ENCODE data around the gene OXA1L.
"Not testable (repeated sequence)": the region's sequence is repeated elsewhere in the genome, so short reads cannot be mapped to it uniquely, and the experiment has no call there.

DNA sequence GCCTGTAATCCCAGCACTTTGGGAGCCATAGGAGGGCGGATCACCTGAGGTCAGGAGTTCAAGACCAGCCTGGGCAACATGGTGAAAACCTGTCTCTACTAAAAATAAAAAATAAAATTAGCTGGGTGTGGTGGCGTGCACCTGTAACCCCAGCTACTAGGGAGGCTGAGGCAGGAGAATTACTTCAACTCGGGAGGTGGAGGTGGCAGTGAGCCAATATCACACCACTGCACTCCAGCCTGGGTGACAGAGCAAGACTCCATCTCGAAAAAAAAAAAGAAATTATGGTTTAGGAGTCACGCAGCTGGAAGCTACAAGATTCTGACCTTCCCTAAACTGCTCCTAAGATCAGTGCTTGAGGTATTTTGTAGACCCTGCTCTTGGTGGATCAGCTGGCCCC lies 27.1 kb downstream of the OXA1L start:
- TF ChIP-seq, protein P1, sequence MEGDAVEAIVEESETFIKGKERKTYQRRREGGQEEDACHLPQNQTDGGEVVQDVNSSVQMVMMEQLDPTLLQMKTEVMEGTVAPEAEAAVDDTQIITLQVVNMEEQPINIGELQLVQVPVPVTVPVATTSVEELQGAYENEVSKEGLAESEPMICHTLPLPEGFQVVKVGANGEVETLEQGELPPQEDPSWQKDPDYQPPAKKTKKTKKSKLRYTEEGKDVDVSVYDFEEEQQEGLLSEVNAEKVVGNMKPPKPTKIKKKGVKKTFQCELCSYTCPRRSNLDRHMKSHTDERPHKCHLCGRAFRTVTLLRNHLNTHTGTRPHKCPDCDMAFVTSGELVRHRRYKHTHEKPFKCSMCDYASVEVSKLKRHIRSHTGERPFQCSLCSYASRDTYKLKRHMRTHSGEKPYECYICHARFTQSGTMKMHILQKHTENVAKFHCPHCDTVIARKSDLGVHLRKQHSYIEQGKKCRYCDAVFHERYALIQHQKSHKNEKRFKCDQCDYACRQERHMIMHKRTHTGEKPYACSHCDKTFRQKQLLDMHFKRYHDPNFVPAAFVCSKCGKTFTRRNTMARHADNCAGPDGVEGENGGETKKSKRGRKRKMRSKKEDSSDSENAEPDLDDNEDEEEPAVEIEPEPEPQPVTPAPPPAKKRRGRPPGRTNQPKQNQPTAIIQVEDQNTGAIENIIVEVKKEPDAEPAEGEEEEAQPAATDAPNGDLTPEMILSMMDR (IDR thresholded peaks at IDR 0.05) = not testable (repeated sequence)
- TF ChIP-seq POLR2A (IDR thresholded peaks at IDR 0.05) = not testable (repeated sequence)

Measured in prostate gland (tissue), 2 donors.